ENCODE results near the gene RASGEF1B. TPM values are rescaled to one million over a fixed set of nuclear protein-coding genes. Genes with fewer than 3 reads are reported as not detected.

Gene RASGEF1B
- total and polyA plus RNA-seq, 2 of the 13 experiments (the other 11 are each of a cell fraction or from before 2014, with no cell fraction given) = 0.04 TPM

GRCh38 chr4:81410680-81411079, 61.0 kb downstream of the RASGEF1B start:
- H3K9ac ChIP-seq (ENCODE audit: insufficient read depth, low read depth, low read length) = no peak overlapping the region
- no peaks in the 10 kb centered on the region for H4K20me1 ChIP-seq (ENCODE audit: insufficient read depth, low read length)
- ChIA-PET POLR2A (no interaction called here), CTCF (ENCODE audit: low intra/inter-chr PET ratio, low total read pairs) (no interaction called here)
- in situ Hi-C loops (cut with HindIII; ENCODE audit: extremely low pct_ligation_motif_present, low pct_unique_long_range_greater_than_20kb) = no loop called here
- no peak for FAIRE-seq
- intact Hi-C loops (cut with micrococcal nuclease; ENCODE audit: unreplicated experiment) = no loop called here
- no peak for DNase-seq (ENCODE audit: low spot score)
- H3K4me3 ChIP-seq (replicated peaks in 1 of 3; ENCODE audit: insufficient read depth in 1 of 3, low read depth in 2 of 3, low read length in 3 of 3) = no peak overlapping the region
- no peaks in the 10 kb centered on the region for H3K4me1 ChIP-seq (ENCODE audit: insufficient read depth, low read length)
- no peaks in the 10 kb centered on the region for H3K36me3 ChIP-seq (replicated peaks in 1 of 2; ENCODE audit: control insufficient read depth in 1 of 2, insufficient read depth in 2 of 2, low read length in 2 of 2)
- H3K27me3 ChIP-seq (ENCODE audit: control insufficient read depth in 1 of 2, insufficient read depth in 2 of 2, low read length in 2 of 2) = no peaks in the 10 kb centered on the region
- no peaks in the 10 kb centered on the region for H3K9me3 ChIP-seq (ENCODE audit: low read length)
- 0% methylated on average over 2 of the region's 2 CpGs for WGBS (ENCODE audit: low lambda C conversion rate)
- ATAC-seq = no peak
- no TSS peak for BruUV-seq (replicated peaks)
- no peak overlapping the region for H2AFZ ChIP-seq (ENCODE audit: low read length)
- H3K27ac ChIP-seq (ENCODE audit: extremely low read length, insufficient read depth, low read length) = no peak overlapping the region
- H3K79me2 ChIP-seq (ENCODE audit: insufficient read depth, low read length) = no peaks in the 10 kb centered on the region
- no peak for TF ChIP-seq ZNF567 (CRISPR knock-in tag; IDR thresholded peaks at IDR 0.05; ENCODE audit: borderline replicate concordance)
- no peak for TF ChIP-seq MIXL1 (CRISPR knock-in tag; IDR thresholded peaks at IDR 0.05)
- no peak for TF ChIP-seq ZNF276 (CRISPR knock-in tag; IDR thresholded peaks at IDR 0.05; ENCODE audit: low read depth)
- H3K4me2 ChIP-seq (ENCODE audit: low read depth, low read length) = no peak overlapping the region

- 8% methylated on average over 4 of the region's 4 CpGs for WGBS (ENCODE audit: low lambda C conversion rate)
- Histone ChIP-seq H3K4me2 (ENCODE audit: low read depth, low read length) (no peak overlapping the region), H3K36me3 (replicated peaks in 1 of 2; ENCODE audit: control insufficient read depth in 1 of 2, insufficient read depth in 2 of 2, low read length in 2 of 2) (no peaks in the 10 kb centered on the region), H3K79me2 (ENCODE audit: insufficient read depth, low read length) (no peaks in the 10 kb centered on the region), H3K9me3 (ENCODE audit: low read length) (no peaks in the 10 kb centered on the region), H3K4me1 (ENCODE audit: insufficient read depth, low read length) (no peaks in the 10 kb centered on the region), H3K9ac (ENCODE audit: insufficient read depth, low read depth, low read length) (no peak overlapping the region), H3K27me3 (ENCODE audit: control insufficient read depth in 1 of 2, insufficient read depth in 2 of 2, low read length in 2 of 2) (no peaks in the 10 kb centered on the region), H2AFZ (ENCODE audit: low read length) (no peak overlapping the region), H3K27ac (ENCODE audit: extremely low read length, insufficient read depth, low read length) (no peak overlapping the region), H4K20me1 (ENCODE audit: insufficient read depth, low read length) (no peaks in the 10 kb centered on the region), H3K4me3 (replicated peaks in 1 of 3; ENCODE audit: insufficient read depth in 1 of 3, low read depth in 2 of 3, low read length in 3 of 3) (no peak overlapping the region)
- CTCF ChIA-PET (ENCODE audit: low intra/inter-chr PET ratio, low total read pairs) = no interaction called here
- FAIRE-seq (no peak), DNase-seq (ENCODE audit: low spot score) (no peak), ATAC-seq (no peak)
- POLR2A ChIA-PET = no interaction called here
- in situ Hi-C loops (cut with HindIII; ENCODE audit: extremely low pct_ligation_motif_present, low pct_unique_long_range_greater_than_20kb) = loop anchor here (5.0 kb wide), 1 partner anchor 792 kb away; no protein-coding TSS in a partner anchor
- intact Hi-C loops (cut with micrococcal nuclease; ENCODE audit: unreplicated experiment) = no loop called here
- BruUV-seq (replicated peaks) = no TSS peak
- TF ChIP-seq ZNF143 (CRISPR knock-in tag; IDR thresholded peaks at IDR 0.05) = no peak
- no peak for TF ChIP-seq YY1 (IDR thresholded peaks at IDR 0.05; ENCODE audit: insufficient read depth, insufficient replicate concordance, low read depth, low read length)
- TF ChIP-seq PCBP1 (IDR thresholded peaks at IDR 0.05; ENCODE audit: borderline replicate concordance, low read depth, low read length) = no peak
- no peak for TF ChIP-seq ZBTB44 (CRISPR knock-in tag; IDR thresholded peaks at IDR 0.05)
- TF ChIP-seq ZNF678 (CRISPR knock-in tag; IDR thresholded peaks at IDR 0.05) = no peak
- TF ChIP-seq ZNF556 (CRISPR knock-in tag; IDR thresholded peaks at IDR 0.05; ENCODE audit: borderline replicate concordance) = no peak
- TF ChIP-seq ZBTB49 (CRISPR knock-in tag; IDR thresholded peaks at IDR 0.05; ENCODE audit: borderline replicate concordance) = no peak
- TF ChIP-seq HIC2 (CRISPR knock-in tag; IDR thresholded peaks at IDR 0.05; ENCODE audit: low read depth) = no peak
These were observed 61.9 kb downstream of the RASGEF1B start for GRCh38 chr4:81409836-81410235.

Measured in HepG2 (cell line).